GM19193 (cell line): ENCODE data around the gene SH3TC1.

Experiments used
- POLR2A ChIP-seq: IDR thresholded peaks from 4 replicates; pipeline ENCODE4 v1.6.1; 2011; ENCODE audit not compliant: insufficient read depth, insufficient read length; ENCODE audit errors: extremely low read depth

Gene SH3TC1

GRCh38 chr4:8266508-8266907 lies 67.4 kb downstream of the SH3TC1 start:
- no peak for TF ChIP-seq POLR2A

- TF ChIP-seq POLR2A: no peak
These were observed 68.0 kb downstream of the SH3TC1 start for GRCh38 chr4:8267077-8267476.

GRCh38 chr4:8268211-8268610 lies 69.1 kb downstream of the SH3TC1 start:
- TF ChIP-seq POLR2A: no peak

GRCh38 chr4:8268901-8269534 lies 69.9 kb downstream of the SH3TC1 start:
- TF ChIP-seq POLR2A: no peak

GRCh38 chr4:8269535-8270417 lies 70.7 kb downstream of the SH3TC1 start, which contains the start of gene HTRA3:
Gene HTRA3, plus strand, starts transcription at chr4:8269754. Its CDS starts 215 bp downstream, at chr4:8269969.
- TF ChIP-seq POLR2A: no peak

- no peak for TF ChIP-seq POLR2A
These were observed 71.3 kb downstream of the SH3TC1 start for GRCh38 chr4:8270418-8270771.

- TF ChIP-seq POLR2A: no peak
These were observed 72.1 kb downstream of the SH3TC1 start for GRCh38 chr4:8270912-8271815.

GRCh38 chr4:8271821-8272220 lies 72.7 kb downstream of the SH3TC1 start:
- TF ChIP-seq POLR2A: no peak

- TF ChIP-seq POLR2A: no peak
These were observed 73.7 kb downstream of the SH3TC1 start for GRCh38 chr4:8272472-8273428.

GRCh38 chr4:8273450-8273849 lies 74.4 kb downstream of the SH3TC1 start:
- no peak for TF ChIP-seq POLR2A

- no peak for TF ChIP-seq POLR2A
These were observed 75.1 kb downstream of the SH3TC1 start for GRCh38 chr4:8274066-8274652.

- TF ChIP-seq POLR2A: no peak
These were observed 75.9 kb downstream of the SH3TC1 start for GRCh38 chr4:8274765-8275547.

GRCh38 chr4:8275548-8275910 lies 76.4 kb downstream of the SH3TC1 start:
- TF ChIP-seq POLR2A: no peak
